GM21619 (cell line): ENCODE data around the gene S100A1.
A peak's percentile ranks its signal among the peaks of the same experiment; 100 is the strongest.

ENCODE experiments used
- ATAC-seq: cut with Tn5 transposase; IDR thresholded peaks from one replicate; pipeline ENCODE4 v1.9.1; 2021; ENCODE audit not compliant: unreplicated experiment

The S100A1 gene

GRCh38 chr1:153610334-153610733 lies 17.9 kb upstream of the S100A1 start:
- ATAC-seq, result no peak

DNA sequence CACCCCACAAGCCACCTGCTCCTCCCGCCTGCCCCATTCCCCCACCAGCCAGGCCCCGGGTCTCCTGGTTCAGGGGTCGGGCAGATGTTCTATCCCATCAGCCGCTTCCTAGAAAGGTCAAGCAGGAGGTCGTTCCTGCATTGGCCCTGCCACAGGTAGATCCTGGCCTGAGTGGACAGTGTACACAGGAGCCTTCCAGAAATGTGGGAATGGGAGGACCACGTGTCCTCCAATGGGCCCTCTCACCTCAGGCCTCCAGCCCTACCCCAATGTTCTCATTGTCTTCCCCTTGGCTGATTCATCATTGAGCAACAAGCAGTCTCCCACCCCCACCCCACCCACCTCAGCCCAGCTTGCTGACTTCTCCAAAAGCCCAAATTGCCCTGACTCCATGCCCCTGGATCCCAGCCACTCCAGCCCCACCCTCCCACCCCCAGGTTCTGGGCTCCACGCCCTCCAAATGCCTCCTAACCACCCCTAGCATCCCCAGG lies 17.4 kb upstream of the S100A1 start:
- no peak for ATAC-seq

- no peak for ATAC-seq
Measured at GRCh38 chr1:153611356-153611755, 16.9 kb upstream of the S100A1 start.

- no peak for ATAC-seq
Measured at GRCh38 chr1:153612111-153612754, 16.0 kb upstream of the S100A1 start.

DNA sequence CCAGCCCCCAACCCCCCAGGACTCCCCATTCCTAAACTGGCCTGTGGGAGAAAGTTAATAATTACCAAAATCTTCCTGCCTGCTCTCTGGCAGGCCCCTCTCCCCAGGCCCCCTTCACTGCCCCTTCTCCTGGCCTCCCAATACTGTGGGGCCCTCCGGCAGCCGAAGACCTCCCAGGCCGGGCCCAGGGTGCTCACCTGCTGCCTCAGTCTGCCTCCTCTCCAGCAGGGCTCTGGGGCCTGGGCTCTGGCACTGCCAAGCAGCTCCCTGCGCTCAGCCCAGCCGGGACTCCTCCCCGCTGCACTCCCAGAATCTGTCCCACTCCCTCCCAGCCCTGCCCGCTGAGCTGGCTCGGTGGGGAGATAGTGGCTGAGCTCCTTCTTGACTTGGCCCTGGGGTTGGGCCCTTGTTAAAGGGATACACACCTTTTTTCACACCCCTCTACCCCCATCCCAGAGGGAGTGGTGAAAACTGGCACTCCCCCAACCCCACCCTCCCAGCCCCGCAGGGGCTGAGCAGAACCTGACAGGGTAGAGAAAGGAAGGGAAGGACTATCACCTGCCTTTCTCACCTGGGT lies 15.4 kb upstream of the S100A1 start, which contains the start of gene S100A16:
Gene S100A16 (minus strand): TSS at position 383 of the 577 bp plus-strand sequence. CDS start 4,986 bp downstream, outside the sequence.
- no peak for ATAC-seq

- no peak for ATAC-seq
Measured at GRCh38 chr1:153613406-153613805, 14.8 kb upstream of the S100A1 start.

GRCh38 chr1:153614189-153614900 lies 13.9 kb upstream of the S100A1 start:
- ATAC-seq, result no peak

- no peak for ATAC-seq
Measured at GRCh38 chr1:153614906-153615305, 13.3 kb upstream of the S100A1 start.

- no peak for ATAC-seq
Measured at GRCh38 chr1:153615406-153615805, 12.8 kb upstream of the S100A1 start.

GRCh38 chr1:153616144-153616916 lies 11.9 kb upstream of the S100A1 start, which contains the start of gene S100A14:
TSS of gene S100A14 (minus strand) at chr1:153616325. CDS start at chr1:153615858, 467 bp downstream.
- ATAC-seq, result no peak

GRCh38 chr1:153616917-153617311 lies 11.3 kb upstream of the S100A1 start:
- ATAC-seq, result no peak

GRCh38 chr1:153617663-153618062 lies 10.6 kb upstream of the S100A1 start:
- peak; percentile 69 for ATAC-seq

DNA sequence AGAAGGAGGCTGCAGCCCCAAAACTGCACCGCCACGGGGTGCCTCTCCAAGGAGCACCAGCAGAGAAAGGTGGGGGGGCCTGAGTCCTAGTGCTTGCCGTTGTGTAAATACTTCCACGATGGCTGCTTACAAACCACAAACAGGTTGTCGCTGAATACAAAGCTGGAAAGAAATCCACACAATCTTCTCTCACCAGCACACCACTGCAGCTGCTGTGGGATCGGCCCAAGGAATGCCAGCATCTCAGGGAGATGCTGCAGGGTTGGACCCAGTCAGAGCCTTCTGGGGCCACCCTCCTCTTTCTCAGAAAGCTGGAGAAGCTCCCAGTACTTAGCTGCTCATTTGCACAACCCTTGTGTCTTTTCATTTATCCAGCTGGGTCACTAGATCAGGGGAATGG lies 9.1 kb upstream of the S100A1 start:
- no peak for ATAC-seq

- ATAC-seq, result no peak
Measured at GRCh38 chr1:153623101-153623500, 5.1 kb upstream of the S100A1 start.

DNA sequence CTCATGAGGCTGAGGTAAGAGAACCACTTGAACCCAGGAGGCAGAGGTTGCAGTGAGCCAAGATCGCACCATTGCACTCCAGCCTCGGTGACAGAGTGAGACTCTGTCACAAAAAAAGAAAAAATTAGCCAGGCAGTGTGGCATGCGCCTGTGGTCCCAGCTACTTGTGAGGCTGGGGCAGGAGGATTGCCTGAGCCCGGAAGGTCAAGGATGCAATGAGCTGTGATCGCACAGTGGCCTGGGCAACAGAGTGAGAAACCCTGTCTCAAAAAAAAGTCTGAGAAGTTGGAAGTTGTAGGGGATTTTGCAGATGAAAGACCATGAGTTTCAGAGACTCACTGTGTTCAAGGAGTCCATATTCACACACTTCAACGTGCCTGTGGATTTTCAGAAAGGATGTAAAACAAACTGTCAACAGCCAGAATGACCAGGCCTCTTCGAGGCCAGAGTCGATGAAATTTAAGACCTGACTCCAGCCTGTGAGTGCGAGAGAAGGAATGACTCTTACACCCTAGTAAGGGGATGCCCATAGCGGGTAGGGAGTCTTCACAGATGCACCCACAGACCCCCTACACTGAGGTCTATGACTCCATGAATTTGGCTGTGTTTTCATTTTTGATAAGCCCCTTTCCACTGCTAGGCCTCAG lies 3.1 kb upstream of the S100A1 start:
- no peak for ATAC-seq

DNA sequence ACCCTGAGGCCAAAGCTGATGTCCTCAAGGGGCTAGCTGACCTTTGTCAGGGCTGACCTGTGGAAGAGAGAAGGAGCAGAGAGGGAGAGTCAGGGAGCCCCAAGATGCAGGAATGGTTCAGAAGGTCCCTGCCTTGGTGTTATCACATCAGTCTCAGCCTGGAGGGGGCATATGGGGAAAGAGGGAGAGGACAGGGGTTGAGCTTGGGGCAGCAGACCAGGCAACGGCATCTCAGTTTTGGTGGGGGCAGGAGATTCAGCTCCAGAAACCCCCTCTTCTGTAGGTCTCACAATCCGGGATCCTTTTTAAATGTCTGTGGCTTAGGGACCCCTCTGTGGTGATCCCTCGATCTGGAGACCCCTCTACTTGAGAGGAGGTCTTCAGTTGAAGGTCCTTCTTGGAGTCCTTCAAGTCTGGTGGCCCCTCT lies 1.7 kb upstream of the S100A1 start:
- ATAC-seq, result no peak

DNA sequence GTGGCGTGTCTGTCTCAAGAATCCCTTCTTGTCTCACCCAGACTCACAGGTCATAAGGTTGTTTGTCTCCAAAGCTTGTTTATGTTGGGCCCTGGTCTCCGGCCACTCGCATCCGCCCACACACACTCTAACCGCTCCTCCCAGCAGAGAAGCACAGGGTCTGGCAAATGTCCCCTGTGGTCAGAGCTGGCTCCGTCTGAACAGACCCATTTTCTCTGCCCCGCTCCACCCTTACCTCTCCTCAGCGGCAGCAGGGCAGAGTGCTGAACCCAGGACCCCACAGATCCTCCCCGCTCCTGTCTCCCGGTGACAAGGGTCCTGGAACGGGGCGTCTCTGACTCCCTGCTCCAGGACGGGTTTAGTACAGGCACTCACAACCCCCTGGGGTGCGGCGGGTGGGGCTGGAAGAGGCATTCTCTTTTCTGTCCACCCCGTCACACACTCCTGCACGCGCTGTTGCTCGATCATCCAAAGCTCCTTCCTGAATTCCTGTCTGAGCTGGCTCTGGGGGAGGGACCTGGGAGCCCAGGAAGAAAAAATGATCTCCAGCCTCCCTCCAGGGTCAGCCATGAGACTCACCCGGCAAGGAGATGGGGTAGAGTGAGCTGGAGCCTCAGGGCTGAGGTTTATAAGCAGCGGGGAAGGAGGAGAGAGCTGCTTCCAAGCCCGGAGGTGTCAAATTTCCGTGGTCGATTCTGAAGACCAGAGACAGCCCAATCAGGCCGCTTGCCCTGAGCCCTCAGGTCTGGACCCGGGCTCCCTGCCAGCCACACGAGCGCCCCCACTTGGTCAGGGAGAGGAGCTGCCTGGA lies 1.1 kb upstream of the S100A1 start, which contains the start of gene S100A13:
Gene S100A13 (minus strand): TSS at position 602 of the 811 bp plus-strand sequence. CDS start 1,033 bp downstream, outside the sequence.
- ATAC-seq, result no peak

GRCh38 chr1:153628638-153629342 lies 556 bp downstream of the S100A1 start:
- no peak for ATAC-seq

DNA sequence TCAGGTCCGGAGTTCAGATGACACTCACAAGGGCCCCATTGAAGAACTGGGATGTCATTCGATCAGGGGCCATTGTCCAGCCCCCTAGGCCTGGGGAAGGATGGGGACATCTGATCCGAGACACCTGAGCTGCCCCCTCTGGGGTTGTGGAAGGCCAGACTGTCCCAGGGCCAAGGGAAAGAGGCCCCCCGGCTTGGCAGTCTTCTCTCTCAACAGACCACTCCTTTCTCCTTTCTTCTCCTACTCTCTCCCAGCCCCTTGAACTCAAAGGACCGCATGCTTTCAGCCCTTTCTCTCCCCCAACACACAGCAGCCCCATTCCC lies 1.1 kb downstream of the S100A1 start:
- no peak for ATAC-seq
